GM23338 (cell line): ENCODE results near the gene CBFA2T3.

Experiments used
- CREB1 ChIP-seq: fragments of 250-450 bp; sonication (Bioruptor Pico); IDR thresholded peaks from 2 replicates; pipeline ENCODE4 v1.5.0; 2020; ENCODE audit warnings: low read depth, mild to moderate bottlenecking, moderate library complexity
- CTCF ChIP-seq, 2 experiments: fragments of 200-600 bp in 1 of 2; sonication (generic) in 1 of 2; conservative IDR thresholded peaks; 2 replicates each; pipeline versions ENCODE4 v1.5.1 to v1.6.1; 2016 to 2017; ENCODE audit warnings: antibody characterized with exemption in 2 of 2, low read depth in 2 of 2, mild to moderate bottlenecking in 2 of 2, moderate library complexity in 1 of 2
- EZH2 ChIP-seq: fragments of 200-600 bp; sonication (generic); IDR thresholded peaks from one replicate; pipeline ENCODE4 v1.8.0; 2017; ENCODE audit warnings: antibody characterized with exemption, mild to moderate bottlenecking, low read depth; ENCODE audit not compliant: unreplicated experiment
- EZH2phosphoT487 ChIP-seq: fragments of 200-600 bp; sonication (generic); IDR thresholded peaks from one replicate; pipeline ENCODE4 v1.8.1; 2018; ENCODE audit warnings: antibody characterized with exemption; ENCODE audit not compliant: unreplicated experiment
- JUNB ChIP-seq: IDR thresholded peaks from one replicate; pipeline ENCODE4 v1.6.1; 2016; ENCODE audit warnings: antibody characterized with exemption; ENCODE audit not compliant: unreplicated experiment
- POLR2AphosphoS5 ChIP-seq: IDR thresholded peaks from 2 replicates; pipeline ENCODE4 v1.6.1; 2016; ENCODE audit warnings: antibody characterized with exemption, low read depth
- REST ChIP-seq: IDR thresholded peaks from one replicate; pipeline ENCODE4 v1.6.1; 2018; ENCODE audit warnings: antibody characterized with exemption; ENCODE audit not compliant: unreplicated experiment
- ZNF331 ChIP-seq: fragments of 250-450 bp; sonication (Bioruptor Pico); IDR thresholded peaks from 2 replicates; pipeline ENCODE4 v1.5.0; 2020; ENCODE audit warnings: low read depth, mild to moderate bottlenecking, moderate library complexity

- no peak for TF ChIP-seq CTCF (conservative IDR thresholded peaks at IDR 0.05; ENCODE audit: low read depth in 2 of 2)
- no peak for TF ChIP-seq EZH2phosphoT487
- TF ChIP-seq ZNF331 (CRISPR knock-in tag): no peak
- TF ChIP-seq JUNB: no peak
- TF ChIP-seq EZH2: no peak
- TF ChIP-seq REST: no peak
- TF ChIP-seq POLR2AphosphoS5: no peak
- TF ChIP-seq CREB1: no peak
Measured at GRCh38 chr16:89012622-89012995, 35.6 kb upstream of the CBFA2T3 start.
